Osteoblast (primary cell): ENCODE data around the gene MRPL19. TPM values are rescaled to one million over a fixed set of nuclear protein-coding genes. Genes with fewer than 3 reads are reported as not detected.

ENCODE experiments used
- DNase-seq: peaks from one replicate; pipeline ENCODE4 v3.0.0; 2011; ENCODE audit warnings: low spot score, mixed read lengths; ENCODE audit not compliant: insufficient read length; ENCODE audit errors: missing footprints
- H2AFZ ChIP-seq: 2 replicates; pipeline ENCODE4 v1.6.0; 2011; ENCODE audit warnings: mild to moderate bottlenecking, low read length
- H3K27ac ChIP-seq: 2 replicates; pipeline ENCODE4 v1.5.1; 2011; ENCODE audit warnings: mild to moderate bottlenecking, low read depth, low read length, moderate library complexity
- H3K27me3 ChIP-seq: 2 replicates; pipeline ENCODE4 v1.6.0; 2012; ENCODE audit warnings: mild to moderate bottlenecking, control low read depth, inconsistent platforms, low read length, moderate library complexity; ENCODE audit not compliant: insufficient read depth
- H3K36me3 ChIP-seq: 2 replicates; pipeline ENCODE4 v1.5.1; 2011; ENCODE audit warnings: mild to moderate bottlenecking, low read length, control low read depth, moderate library complexity; ENCODE audit not compliant: insufficient read depth
- H3K4me1 ChIP-seq: 2 replicates; pipeline ENCODE4 v1.5.1; 2011; ENCODE audit warnings: mild to moderate bottlenecking, low read length, control low read depth, moderate library complexity; ENCODE audit not compliant: insufficient read depth
- H3K4me2 ChIP-seq: 2 replicates; pipeline ENCODE4 v1.6.0; 2011; ENCODE audit warnings: mild to moderate bottlenecking, low read length; ENCODE audit not compliant: insufficient read depth
- H3K4me3 ChIP-seq: fragments of 200-600 bp; sonication (generic); 3 replicates; pipeline ENCODE4 v1.5.1; 2012; ENCODE audit warnings: mild to moderate bottlenecking, low read length, inconsistent platforms; ENCODE audit not compliant: insufficient read depth
- H3K79me2 ChIP-seq: 2 replicates; pipeline ENCODE4 v1.6.0; 2012; ENCODE audit warnings: mild to moderate bottlenecking, low read length, control low read depth, inconsistent platforms; ENCODE audit not compliant: insufficient read depth
- H3K9me3 ChIP-seq: 2 replicates; pipeline ENCODE4 v1.5.1; 2011; ENCODE audit warnings: low read depth, low read length, control low read depth
- H4K20me1 ChIP-seq: 2 replicates; pipeline ENCODE4 v1.6.0; 2012; ENCODE audit warnings: mild to moderate bottlenecking, low read length, control low read depth; ENCODE audit not compliant: insufficient read depth
- total RNA-seq: library from RNA; depleted of rRNA; stranded (reverse); fragments of >200 nt; gene quantifications from 2 replicates; pipeline ENCODE4 v1.2.3, GENCODE V29; 2012
- TF ChIP-seq, protein P1 (sequence below): IDR thresholded peaks from 2 replicates; pipeline ENCODE4 v1.5.1; 2011; ENCODE audit warnings: mild to moderate bottlenecking, low read depth, low read length, moderate library complexity; ENCODE audit errors: extremely low read depth

The MRPL19 gene
- total RNA-seq, 1 donor = 35.8 TPM

DNA sequence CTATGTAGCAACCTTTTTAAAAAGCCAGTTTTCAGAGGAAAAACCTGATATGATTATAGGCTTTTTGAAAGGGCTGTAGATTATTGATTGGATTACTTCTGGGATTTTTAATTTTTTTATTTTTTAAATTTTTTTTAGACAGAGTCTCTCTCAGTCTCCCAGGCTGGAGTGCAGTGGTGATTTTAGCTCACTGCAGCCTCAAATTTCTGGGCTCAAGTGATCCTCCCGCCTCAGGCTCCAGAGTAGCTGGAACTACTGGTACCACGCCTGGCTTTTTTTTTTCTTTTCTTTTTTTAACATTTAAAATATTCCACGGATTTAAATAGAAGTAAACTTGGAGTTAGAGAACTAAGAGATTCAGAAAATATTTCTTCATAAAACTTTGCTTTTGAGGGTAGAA lies 1.2 kb downstream of the MRPL19 start:
- Histone ChIP-seq H3K79me2 (peaks cover 25% of the 10 kb centered on the region), H3K36me3 (peaks cover 30% of the 10 kb centered on the region), H4K20me1 (peaks cover 4% of the 10 kb centered on the region), H3K27me3 (no peaks in the 10 kb centered on the region), H3K9me3 (no peaks in the 10 kb centered on the region), H3K4me1 (peaks cover 9% of the 10 kb centered on the region), H3K4me2 (peak overlapping the region; percentile 87), H2AFZ (no peak overlapping the region), H3K27ac (peak overlapping the region; percentile 71), H3K4me3 (peak overlapping the region; percentile 98)
- TF ChIP-seq, protein P1, sequence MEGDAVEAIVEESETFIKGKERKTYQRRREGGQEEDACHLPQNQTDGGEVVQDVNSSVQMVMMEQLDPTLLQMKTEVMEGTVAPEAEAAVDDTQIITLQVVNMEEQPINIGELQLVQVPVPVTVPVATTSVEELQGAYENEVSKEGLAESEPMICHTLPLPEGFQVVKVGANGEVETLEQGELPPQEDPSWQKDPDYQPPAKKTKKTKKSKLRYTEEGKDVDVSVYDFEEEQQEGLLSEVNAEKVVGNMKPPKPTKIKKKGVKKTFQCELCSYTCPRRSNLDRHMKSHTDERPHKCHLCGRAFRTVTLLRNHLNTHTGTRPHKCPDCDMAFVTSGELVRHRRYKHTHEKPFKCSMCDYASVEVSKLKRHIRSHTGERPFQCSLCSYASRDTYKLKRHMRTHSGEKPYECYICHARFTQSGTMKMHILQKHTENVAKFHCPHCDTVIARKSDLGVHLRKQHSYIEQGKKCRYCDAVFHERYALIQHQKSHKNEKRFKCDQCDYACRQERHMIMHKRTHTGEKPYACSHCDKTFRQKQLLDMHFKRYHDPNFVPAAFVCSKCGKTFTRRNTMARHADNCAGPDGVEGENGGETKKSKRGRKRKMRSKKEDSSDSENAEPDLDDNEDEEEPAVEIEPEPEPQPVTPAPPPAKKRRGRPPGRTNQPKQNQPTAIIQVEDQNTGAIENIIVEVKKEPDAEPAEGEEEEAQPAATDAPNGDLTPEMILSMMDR = no peak
- DNase-seq = no peak

DNA sequence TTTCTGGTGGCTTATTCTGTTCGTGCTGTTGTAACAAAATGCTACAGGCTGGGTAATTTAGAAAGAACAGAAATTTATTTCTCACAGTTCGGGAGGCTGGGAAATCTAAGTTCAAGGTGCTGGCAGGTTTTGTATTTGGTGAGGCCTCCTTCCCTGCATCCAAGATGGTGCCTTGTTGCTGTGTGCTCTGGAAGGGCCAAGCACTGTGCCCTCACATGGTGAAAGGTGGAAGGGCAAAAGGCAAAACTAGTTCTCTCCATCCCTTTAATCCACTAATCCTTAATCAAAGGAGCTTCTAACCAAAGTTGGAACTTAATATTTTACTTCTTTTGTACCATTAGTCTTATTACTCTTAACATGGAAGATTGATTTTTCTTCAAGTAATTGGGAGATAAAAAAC lies 7.4 kb downstream of the MRPL19 start:
- TF ChIP-seq, protein P1 = no peak
- Histone ChIP-seq H3K36me3 (peaks cover 77% of the 10 kb centered on the region), H3K27me3 (no peaks in the 10 kb centered on the region), H3K9me3 (no peaks in the 10 kb centered on the region), H2AFZ (no peak overlapping the region), H3K4me1 (no peaks in the 10 kb centered on the region), H3K4me2 (no peak overlapping the region), H3K27ac (no peak overlapping the region), H3K79me2 (peaks cover 7% of the 10 kb centered on the region), H4K20me1 (peaks cover 4% of the 10 kb centered on the region), H3K4me3 (no peak overlapping the region)
- no peak for DNase-seq

DNA sequence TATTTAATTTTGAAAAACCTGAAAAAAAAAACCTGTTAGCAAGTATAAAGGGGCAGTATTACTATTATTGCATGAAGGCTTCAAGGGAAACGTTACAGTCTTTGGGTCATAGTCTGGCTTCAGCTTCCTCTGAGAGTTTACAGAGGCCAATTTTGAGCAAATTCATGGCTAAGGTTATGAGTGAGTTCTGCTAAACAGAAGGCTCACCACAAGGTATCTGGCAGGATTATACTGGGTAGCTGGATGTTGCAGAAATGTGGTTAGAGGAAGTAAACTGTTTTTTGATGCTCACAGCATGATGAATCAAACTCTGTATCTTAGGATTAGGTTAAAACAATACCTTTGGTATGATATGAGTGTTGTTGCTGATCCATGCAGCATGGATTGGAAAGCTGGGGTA lies 9.3 kb downstream of the MRPL19 start:
- Histone ChIP-seq H2AFZ (no peak overlapping the region), H3K4me2 (no peak overlapping the region), H3K36me3 (peaks cover 69% of the 10 kb centered on the region), H3K4me1 (no peaks in the 10 kb centered on the region), H3K4me3 (no peak overlapping the region), H3K27me3 (no peaks in the 10 kb centered on the region), H3K9me3 (no peaks in the 10 kb centered on the region), H3K27ac (no peak overlapping the region), H4K20me1 (peaks cover 4% of the 10 kb centered on the region), H3K79me2 (peaks cover 7% of the 10 kb centered on the region)
- TF ChIP-seq, protein P1 = no peak
- DNase-seq = no peak

DNA sequence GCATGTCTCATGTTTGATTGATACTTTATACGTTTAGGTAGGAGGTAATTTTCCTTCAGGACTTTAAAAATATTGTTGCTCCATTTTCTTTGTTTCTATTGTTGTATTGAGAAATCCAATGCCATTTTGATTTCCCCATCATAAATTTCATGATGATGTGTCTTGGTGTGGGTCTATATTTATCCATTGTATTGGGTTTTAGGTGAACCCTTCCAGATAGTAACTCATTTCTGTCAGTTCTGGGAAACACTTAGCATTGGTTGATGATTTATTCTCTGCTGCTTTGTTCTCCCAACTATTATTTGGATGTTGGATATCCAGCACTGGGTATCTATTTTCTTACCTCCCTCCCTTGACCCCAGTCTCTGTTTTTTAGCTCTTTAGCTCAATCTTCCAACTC lies 10.0 kb downstream of the MRPL19 start:
- H3K4me2 ChIP-seq = no peak overlapping the region
- no peaks in the 10 kb centered on the region for H4K20me1 ChIP-seq
- H3K4me3 ChIP-seq = no peak overlapping the region
- peaks cover 70% of the 10 kb centered on the region for H3K36me3 ChIP-seq
- no peaks in the 10 kb centered on the region for H3K9me3 ChIP-seq
- no peak overlapping the region for H2AFZ ChIP-seq
- peaks cover 8% of the 10 kb centered on the region for H3K79me2 ChIP-seq
- H3K27me3 ChIP-seq = no peaks in the 10 kb centered on the region
- no peak for DNase-seq
- no peaks in the 10 kb centered on the region for H3K4me1 ChIP-seq
- TF ChIP-seq, protein P1 = no peak
- no peak overlapping the region for H3K27ac ChIP-seq
